CD4-positive, alpha-beta T cell treated with Interleukin-2 at 100 ng/mL for 4 hours (primary cell): ENCODE data around the gene HIGD1A.
A peak's percentile ranks its signal among the peaks of the same experiment; 100 is the strongest.

Experiments
- DNase-seq: peaks from one replicate; pipeline ENCODE4 v3.0.0-alpha.2; 2020; ENCODE audit warnings: low spot score

HIGD1A gene

GRCh38 chr3:42755681-42756578 is 48.4 kb downstream of the HIGD1A start:
- DNase-seq: no peak

GRCh38 chr3:42753757-42754156 is 50.5 kb downstream of the HIGD1A start:
- DNase-seq: no peak

- no peak for DNase-seq
These were observed 51.3 kb downstream of the HIGD1A start for GRCh38 chr3:42752961-42753360.

GRCh38 chr3:42752441-42752840 is 51.8 kb downstream of the HIGD1A start:
- no peak for DNase-seq

- no peak for DNase-seq
These were observed 52.7 kb downstream of the HIGD1A start for GRCh38 chr3:42751609-42752008.

- no peak for DNase-seq
These were observed 53.5 kb downstream of the HIGD1A start for GRCh38 chr3:42750834-42751233.

GRCh38 chr3:42749753-42750231 is 54.5 kb downstream of the HIGD1A start:
- DNase-seq: no peak

GRCh38 chr3:42749025-42749752 is 55.1 kb downstream of the HIGD1A start:
- no peak for DNase-seq

GRCh38 chr3:42747581-42747980 is 56.7 kb downstream of the HIGD1A start:
- DNase-seq: peak; percentile 50

- no peak for DNase-seq
These were observed 57.5 kb downstream of the HIGD1A start for GRCh38 chr3:42746455-42747450.

GRCh38 chr3:42745776-42746454 is 58.4 kb downstream of the HIGD1A start:
- DNase-seq: no peak

GRCh38 chr3:42745291-42745745 is 59.0 kb downstream of the HIGD1A start:
- DNase-seq: no peak

GRCh38 chr3:42743204-42743995 is 60.9 kb downstream of the HIGD1A start:
- DNase-seq: no peak

- no peak for DNase-seq
These were observed 61.6 kb downstream of the HIGD1A start for GRCh38 chr3:42742688-42743087.

- no peak for DNase-seq
These were observed 62.0 kb downstream of the HIGD1A start for GRCh38 chr3:42742259-42742658.

- DNase-seq: no peak
These were observed 62.5 kb downstream of the HIGD1A start for GRCh38 chr3:42741796-42742195.

GRCh38 chr3:42739401-42740158 is 64.7 kb downstream of the HIGD1A start:
- DNase-seq: no peak

GRCh38 chr3:42736531-42736930 is 67.8 kb downstream of the HIGD1A start:
- no peak for DNase-seq

GRCh38 chr3:42736081-42736480 is 68.2 kb downstream of the HIGD1A start:
- no peak for DNase-seq

GRCh38 chr3:42735615-42736014 is 68.7 kb downstream of the HIGD1A start:
- DNase-seq: no peak
